Measurements from ENCODE around the gene GART.

Gene GART

GRCh38 chr21:33458861-33459260 is 83.1 kb downstream of the GART start:
- DNase-seq = no peak

GRCh38 chr21:33455686-33456446 is 86.1 kb downstream of the GART start:
- no peak for DNase-seq
